Type B pancreatic cell (in vitro differentiated cells): ENCODE measurements around the gene FTCD. TPM values are rescaled to one million over a fixed set of nuclear protein-coding genes. Genes with fewer than 3 reads are reported as not detected.

Source experiments
- DNase-seq: peaks from one replicate; pipeline ENCODE4 v3.0.0; 2021; ENCODE audit warnings: mixed read lengths; ENCODE audit not compliant: unreplicated experiment; ENCODE audit errors: extremely low spot score
- H3K27ac Mint-ChIP-seq: 2 replicates; pipeline ENCODE4 v1.8.0; 2021; ENCODE audit warnings: mild to moderate bottlenecking, mixed read lengths
- H3K27me3 Mint-ChIP-seq: 2 replicates; pipeline ENCODE4 v1.8.0; 2021; ENCODE audit warnings: mixed read lengths
- H3K36me3 Mint-ChIP-seq: 2 replicates; pipeline ENCODE4 v1.8.0; 2021; ENCODE audit warnings: mixed read lengths
- H3K4me1 Mint-ChIP-seq: one replicate; pipeline ENCODE4 v1.8.0; 2021; ENCODE audit warnings: mixed read lengths; ENCODE audit not compliant: unreplicated experiment
- H3K4me3 Mint-ChIP-seq: 2 replicates; pipeline ENCODE4 v1.8.0; 2021; ENCODE audit warnings: mild to moderate bottlenecking, mixed read lengths
- H3K9me3 Mint-ChIP-seq: 2 replicates; pipeline ENCODE4 v1.8.0; 2021; ENCODE audit warnings: mixed read lengths
- CTCF ChIP-seq: fragments of 200-600 bp; sonication (generic); conservative IDR thresholded peaks from 2 replicates; pipeline ENCODE4 v1.5.0; 2021; ENCODE audit warnings: antibody characterized with exemption, mild to moderate bottlenecking
- total RNA-seq: library from RNA; stranded (reverse); gene quantifications from 2 replicates; pipeline ENCODE4 v1.2.1, GENCODE V29; 2021; ENCODE audit warnings: low replicate concordance

Gene FTCD
- total RNA-seq, 1 donor from 2014 or later = 26.9 TPM

GRCh38 chr21:46122758-46123683 lies 32.4 kb downstream of the FTCD start:
- DNase-seq = peak; percentile 48
- TF ChIP-seq CTCF = no peak
- Mint-ChIP-seq H3K27me3 (no peaks in the 10 kb centered on the region), H3K27ac (no peak overlapping the region), H3K9me3 (no peaks in the 10 kb centered on the region), H3K4me3 (no peak overlapping the region), H3K36me3 (peaks cover 3% of the 10 kb centered on the region), H3K4me1 (peaks cover 5% of the 10 kb centered on the region)

- TF ChIP-seq CTCF = no peak
- Mint-ChIP-seq H3K4me1 (no peaks in the 10 kb centered on the region), H3K27me3 (no peaks in the 10 kb centered on the region), H3K4me3 (no peak overlapping the region), H3K36me3 (peaks cover 3% of the 10 kb centered on the region), H3K9me3 (no peaks in the 10 kb centered on the region), H3K27ac (no peak overlapping the region)
- DNase-seq = peak; percentile 62
Observed at GRCh38 chr21:46122237-46122671, 33.1 kb downstream of the FTCD start.

- Mint-ChIP-seq H3K27me3 (no peaks in the 10 kb centered on the region), H3K36me3 (peaks cover 3% of the 10 kb centered on the region), H3K4me1 (no peaks in the 10 kb centered on the region), H3K27ac (no peak overlapping the region), H3K9me3 (no peaks in the 10 kb centered on the region), H3K4me3 (no peak overlapping the region)
- peak; percentile 64 for DNase-seq
- no peak for TF ChIP-seq CTCF
Observed at GRCh38 chr21:46121286-46122221, 33.8 kb downstream of the FTCD start.

- H3K36me3 Mint-ChIP-seq = peaks cover 3% of the 10 kb centered on the region
- TF ChIP-seq CTCF = no peak
- peak; percentile 61 for DNase-seq
- no peaks in the 10 kb centered on the region for H3K27me3 Mint-ChIP-seq
- no peak overlapping the region for H3K27ac Mint-ChIP-seq
- H3K9me3 Mint-ChIP-seq = no peaks in the 10 kb centered on the region
- H3K4me3 Mint-ChIP-seq = no peak overlapping the region
- no peaks in the 10 kb centered on the region for H3K4me1 Mint-ChIP-seq
Observed at GRCh38 chr21:46120301-46121285, 34.8 kb downstream of the FTCD start.
